ENCODE results near the gene SEMA3A.
"Not testable (repeated sequence)": the region's sequence is repeated elsewhere in the genome, so short reads cannot be mapped to it uniquely, and the experiment has no call there.

SEMA3A gene

GRCh38 chr7:84070770-84071169 is 123.8 kb downstream of the SEMA3A start:
- H3K4me3 ChIP-seq (ENCODE audit: control insufficient read depth, low read depth, low read length): no peak overlapping the region
- TF ChIP-seq CTCF (IDR thresholded peaks at IDR 0.05; ENCODE audit: control insufficient read depth, insufficient read depth, low read depth, low read length, missing control alignments): no peak
- no peak for DNase-seq (ENCODE audit: low read depth)

- no peak overlapping the region for H3K4me3 ChIP-seq (ENCODE audit: control insufficient read depth, low read depth, low read length)
- no peak for TF ChIP-seq CTCF (IDR thresholded peaks at IDR 0.05; ENCODE audit: control insufficient read depth, insufficient read depth, low read depth, low read length, missing control alignments)
- no peak for DNase-seq (ENCODE audit: low read depth)
Measured at GRCh38 chr7:84069999-84070500, 124.5 kb downstream of the SEMA3A start.

- TF ChIP-seq CTCF (IDR thresholded peaks at IDR 0.05; ENCODE audit: control insufficient read depth, insufficient read depth, low read depth, low read length, missing control alignments): no peak
- H3K4me3 ChIP-seq (ENCODE audit: control insufficient read depth, low read depth, low read length): no peak overlapping the region
- DNase-seq (ENCODE audit: low read depth): no peak
Measured at GRCh38 chr7:84069033-84069432, 125.6 kb downstream of the SEMA3A start.

GRCh38 chr7:84062489-84062901 is 132.1 kb downstream of the SEMA3A start:
- not testable (repeated sequence) for DNase-seq (ENCODE audit: low read depth)

GRCh38 chr7:84060760-84061261 is 133.8 kb downstream of the SEMA3A start:
- no peak for TF ChIP-seq CTCF (IDR thresholded peaks at IDR 0.05; ENCODE audit: control insufficient read depth, insufficient read depth, low read depth, low read length, missing control alignments)
- no peak overlapping the region for H3K4me3 ChIP-seq (ENCODE audit: control insufficient read depth, low read depth, low read length)
- DNase-seq (ENCODE audit: low read depth): no peak

More at GRCh38 chr7:84062489-84062901, 132.1 kb downstream of the SEMA3A start:
- not testable (repeated sequence) for H3K4me3 ChIP-seq (ENCODE audit: control insufficient read depth, low read depth, low read length)

- H3K4me3 ChIP-seq (ENCODE audit: control insufficient read depth, low read depth, low read length): no peak overlapping the region
- no peak for TF ChIP-seq CTCF (IDR thresholded peaks at IDR 0.05; ENCODE audit: control insufficient read depth, insufficient read depth, low read depth, low read length, missing control alignments)
- DNase-seq (ENCODE audit: low read depth): no peak
Measured at GRCh38 chr7:84060000-84060399, 134.6 kb downstream of the SEMA3A start.

GRCh38 chr7:84058311-84059076 is 136.1 kb downstream of the SEMA3A start:
- no peak for DNase-seq (ENCODE audit: low read depth)
- no peak for TF ChIP-seq CTCF (IDR thresholded peaks at IDR 0.05; ENCODE audit: control insufficient read depth, insufficient read depth, low read depth, low read length, missing control alignments)
- no peak overlapping the region for H3K4me3 ChIP-seq (ENCODE audit: control insufficient read depth, low read depth, low read length)
